SJCRH30 (cell line): Measurements from ENCODE around the gene SLFN13. TPM values are rescaled to one million over a fixed set of nuclear protein-coding genes. Genes with fewer than 3 reads are reported as not detected.
"Not testable (repeated sequence)": the region's sequence is repeated elsewhere in the genome, so short reads cannot be mapped to it uniquely, and the experiment has no call there.

Experiments used
- DNase-seq, 2 experiments: peaks; one replicate each; pipeline ENCODE4 v3.0.0-alpha.2; 2015 to 2020
- H3K27ac ChIP-seq: fragments of 250-450 bp; sonication (Bioruptor Pico); 2 replicates; pipeline ENCODE4 v1.5.1; 2020; ENCODE audit warnings: mild to moderate bottlenecking, moderate library complexity
- H3K27me3 ChIP-seq: fragments of 250-450 bp; sonication (Bioruptor Pico); 2 replicates; pipeline ENCODE4 v1.5.1; 2020; ENCODE audit warnings: mild to moderate bottlenecking, moderate library complexity
- H3K36me3 ChIP-seq: fragments of 250-450 bp; sonication (Bioruptor Pico); 2 replicates; pipeline ENCODE4 v1.5.1; 2020; ENCODE audit warnings: mild to moderate bottlenecking, moderate library complexity
- H3K4me1 ChIP-seq: fragments of 250-450 bp; sonication (Bioruptor Pico); 2 replicates; pipeline ENCODE4 v1.5.1; 2020; ENCODE audit warnings: mild to moderate bottlenecking, moderate library complexity
- H3K4me3 ChIP-seq: fragments of 250-450 bp; sonication (Bioruptor Pico); 2 replicates; pipeline ENCODE4 v1.5.1; 2020; ENCODE audit warnings: mild to moderate bottlenecking, moderate library complexity
- H3K9me3 ChIP-seq: fragments of 250-450 bp; sonication (Bioruptor Pico); replicated peaks from 2 replicates; pipeline ENCODE4 v1.5.1; 2020; ENCODE audit warnings: mild to moderate bottlenecking, moderate library complexity
- total RNA-seq: library from RNA; depleted of rRNA; stranded (reverse); fragments of >200 nt; shearing (Covaris generic); gene quantifications from 2 replicates; pipeline ENCODE4 v1.2.3, GENCODE V29; 2014

SLFN13 gene
- total RNA-seq, 1 experiment from 2014 or later = 0.69 TPM

DNA sequence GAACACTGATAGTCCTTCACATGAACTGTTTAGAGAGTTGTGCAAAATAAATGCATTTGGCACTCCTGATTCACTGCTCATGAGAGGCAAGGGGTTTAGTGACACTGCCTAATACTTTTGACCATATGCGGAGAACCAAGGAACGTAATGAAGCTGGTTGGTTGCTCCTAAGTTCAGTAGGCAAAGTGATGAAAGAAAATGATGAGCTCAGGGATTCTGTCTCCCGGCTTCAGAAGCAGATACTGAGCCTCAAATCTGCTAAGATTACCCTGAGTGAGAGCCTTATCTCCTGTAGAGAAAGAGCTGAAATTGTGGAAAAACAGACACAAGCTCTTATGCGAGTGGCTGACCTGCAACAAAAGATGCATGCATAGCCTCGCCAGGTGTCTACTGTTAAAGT lies 5.5 kb upstream of the SLFN13 start:
- H3K27ac ChIP-seq, H3K36me3 ChIP-seq, H3K4me1 ChIP-seq, H3K27me3 ChIP-seq, DNase-seq, H3K4me3 ChIP-seq, H3K9me3 ChIP-seq: not testable (repeated sequence)

DNA sequence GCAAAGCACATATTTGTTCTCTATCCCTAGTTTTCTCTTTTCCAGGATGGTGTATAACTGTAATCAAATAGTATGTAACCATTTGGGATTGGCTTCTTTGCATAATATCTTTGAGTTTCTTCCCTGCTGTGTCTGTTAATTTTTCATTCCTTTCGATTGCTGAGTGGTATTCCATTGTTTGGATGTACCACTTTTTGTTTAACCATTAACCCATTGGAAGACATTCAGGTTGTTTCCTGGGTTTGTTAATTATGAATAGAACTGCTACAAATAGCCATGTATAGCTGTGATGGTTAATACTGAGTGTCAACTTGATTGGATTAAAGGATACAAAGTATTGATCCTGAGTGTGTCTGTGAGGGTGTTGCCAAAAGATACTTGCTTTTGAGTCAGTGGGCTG lies 4.6 kb upstream of the SLFN13 start:
- no peaks in the 10 kb centered on the region for H3K27me3 ChIP-seq
- H3K4me1 ChIP-seq = no peaks in the 10 kb centered on the region
- no peak for DNase-seq
- no peaks in the 10 kb centered on the region; the same call in 1 of the 2 replicates for H3K9me3 ChIP-seq
- no peak overlapping the region for H3K27ac ChIP-seq
- H3K4me3 ChIP-seq = no peak overlapping the region
- H3K36me3 ChIP-seq = no peaks in the 10 kb centered on the region

DNA sequence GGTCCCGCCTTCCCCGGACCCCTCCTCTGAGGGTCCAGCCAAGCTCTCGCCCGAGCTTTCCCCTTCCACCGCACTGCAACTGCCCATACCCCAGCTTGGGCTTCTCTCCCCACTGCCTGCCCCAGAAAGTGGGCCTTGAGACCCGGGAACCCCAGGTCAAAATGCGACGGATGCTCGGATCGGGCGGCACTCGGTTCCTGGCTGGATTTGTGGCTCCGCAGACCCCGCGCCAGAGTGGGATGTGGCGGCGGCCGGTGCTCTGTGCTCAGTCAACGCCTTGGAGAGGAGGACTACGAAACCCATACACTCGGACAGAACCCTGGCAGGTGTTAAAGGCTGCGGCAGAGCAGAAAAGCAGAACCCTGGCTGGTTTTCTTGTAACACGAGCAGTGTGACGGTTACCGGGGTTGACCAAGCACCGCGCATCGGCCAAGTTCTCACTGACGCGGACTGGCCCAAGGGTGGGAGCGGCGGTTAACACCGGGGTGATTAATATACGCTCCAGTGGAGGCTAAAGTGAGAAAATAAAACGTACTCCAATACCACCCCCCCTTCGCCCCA lies 885 bp upstream of the SLFN13 start:
- Histone ChIP-seq H3K36me3 (no peaks in the 10 kb centered on the region), H3K27ac (no peak overlapping the region), H3K9me3 (no peaks in the 10 kb centered on the region), H3K4me1 (peaks cover 9% of the 10 kb centered on the region), H3K27me3 (no peaks in the 10 kb centered on the region), H3K4me3 (no peak overlapping the region)
- no peak for DNase-seq

DNA sequence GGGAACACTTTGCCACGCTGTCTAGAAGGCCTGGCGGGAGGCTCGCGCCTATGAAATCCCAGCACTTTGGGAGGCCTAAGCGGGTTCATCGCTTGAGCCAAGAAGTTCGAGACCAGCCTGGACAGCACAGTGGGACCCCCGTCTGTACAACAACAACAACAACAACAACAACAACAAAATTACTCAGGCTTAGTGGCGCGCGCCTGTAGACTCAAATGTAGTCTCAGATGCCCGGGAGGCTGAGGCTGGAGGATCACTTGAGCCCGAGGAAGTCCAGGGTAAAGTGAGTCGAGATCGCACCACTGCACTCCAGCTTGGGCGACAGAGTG lies 297 bp upstream of the SLFN13 start:
- Histone ChIP-seq H3K36me3 (no peaks in the 10 kb centered on the region), H3K4me3 (no peak overlapping the region), H3K27ac (no peak overlapping the region), H3K4me1 (peaks cover 9% of the 10 kb centered on the region), H3K27me3 (no peaks in the 10 kb centered on the region), H3K9me3 (no peaks in the 10 kb centered on the region)
- no peak for DNase-seq

DNA sequence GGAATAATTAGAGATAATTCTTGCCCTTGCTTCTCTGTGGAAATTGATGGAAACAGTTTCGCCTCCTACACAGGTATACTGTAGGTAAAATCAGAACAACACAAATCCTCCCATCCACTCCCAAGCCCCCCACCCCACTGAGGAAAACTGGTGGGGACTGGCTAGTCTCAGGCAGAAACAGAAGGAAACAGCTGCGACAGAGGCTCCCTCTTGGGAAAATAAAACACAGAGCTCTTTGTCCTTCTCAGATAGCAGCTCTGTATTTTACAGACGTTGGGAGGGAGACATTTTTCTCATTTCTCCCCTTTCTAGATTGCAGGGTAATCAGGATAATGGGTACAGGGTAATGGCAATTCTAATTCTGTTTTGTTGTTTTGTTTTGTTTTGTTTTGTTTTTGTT lies 1.1 kb downstream of the SLFN13 start:
- Histone ChIP-seq H3K4me3 (no peak overlapping the region), H3K9me3 (no peaks in the 10 kb centered on the region; the same call in 1 of the 2 replicates), H3K4me1 (peaks cover 9% of the 10 kb centered on the region), H3K36me3 (no peaks in the 10 kb centered on the region), H3K27ac (peak overlapping the region; percentile 4; the same call in 1 of the 2 replicates), H3K27me3 (peaks cover 3% of the 10 kb centered on the region; the same call in 1 of the 2 replicates)
- DNase-seq = peak; percentile 41 to 74

DNA sequence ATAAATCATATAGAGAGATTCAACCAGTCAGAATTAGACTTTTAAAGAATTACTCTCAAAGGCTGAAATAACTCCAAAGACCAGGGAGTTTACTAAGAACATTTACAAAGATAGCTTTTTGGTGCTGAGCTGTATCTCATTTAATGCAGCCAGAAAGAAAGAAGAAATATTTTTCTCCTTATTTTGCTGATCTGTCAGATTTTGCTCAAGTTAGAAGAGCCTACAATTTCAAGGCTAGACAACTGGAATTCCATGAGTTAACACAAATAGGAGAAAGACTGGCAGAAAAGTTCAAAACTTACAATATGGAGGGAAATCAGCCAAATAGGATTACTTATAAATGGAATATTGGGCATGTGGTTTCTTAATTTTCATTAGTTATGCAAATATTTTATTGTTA lies 10.1 kb downstream of the SLFN13 start:
- DNase-seq = no peak
- Histone ChIP-seq H3K4me1 (peaks cover 10% of the 10 kb centered on the region), H3K36me3 (no peaks in the 10 kb centered on the region), H3K27me3 (peaks cover 9% of the 10 kb centered on the region; the same call in 1 of the 2 replicates), H3K4me3 (no peak overlapping the region), H3K9me3 (no peaks in the 10 kb centered on the region; the same call in 1 of the 2 replicates), H3K27ac (no peak overlapping the region)

DNA sequence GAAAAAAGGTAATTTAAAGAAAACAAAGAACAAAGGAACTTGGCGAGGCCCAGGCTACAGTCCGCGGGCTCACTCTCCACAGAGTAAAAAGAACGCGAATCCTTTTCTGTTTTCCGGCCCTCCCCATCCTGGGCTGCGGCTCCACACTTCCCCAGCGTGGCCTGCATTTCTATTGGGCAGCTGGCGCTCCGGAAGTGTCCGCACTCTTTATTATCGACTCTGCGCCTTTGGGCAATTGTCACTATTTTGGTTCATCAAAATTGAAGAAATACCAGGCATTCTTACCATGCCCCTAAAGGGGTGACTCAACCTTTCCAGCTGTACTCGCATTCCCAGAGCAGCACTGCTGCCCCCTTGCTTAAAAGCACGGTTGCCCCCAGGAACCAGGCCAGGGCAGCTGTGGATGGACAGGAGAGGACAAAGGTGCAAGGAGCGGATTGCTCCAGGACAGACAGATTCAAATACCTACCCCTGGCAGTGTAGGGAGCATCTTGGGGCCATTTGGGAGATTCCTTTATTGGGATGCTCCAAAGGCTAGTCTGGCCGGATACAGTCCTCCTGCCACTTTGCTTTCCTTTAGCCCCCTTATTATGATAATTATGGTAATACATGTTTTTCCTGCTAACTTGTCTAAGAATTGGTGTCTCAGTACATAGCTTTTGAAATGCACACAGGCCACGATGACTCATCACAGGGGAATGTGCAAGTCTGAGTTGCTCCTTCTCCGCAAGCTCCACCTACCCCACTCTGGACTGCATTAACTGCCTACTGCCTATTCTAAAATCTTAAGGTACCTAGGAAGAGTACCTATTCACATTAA lies 15.3 kb downstream of the SLFN13 start:
- Histone ChIP-seq H3K27me3 (no peaks in the 10 kb centered on the region), H3K9me3 (no peaks in the 10 kb centered on the region), H3K27ac (peak overlapping the region; percentile 87), H3K4me1 (peaks cover 10% of the 10 kb centered on the region), H3K4me3 (peak overlapping the region; percentile 67), H3K36me3 (no peaks in the 10 kb centered on the region)
- peak; percentile 92 to 94 for DNase-seq

DNA sequence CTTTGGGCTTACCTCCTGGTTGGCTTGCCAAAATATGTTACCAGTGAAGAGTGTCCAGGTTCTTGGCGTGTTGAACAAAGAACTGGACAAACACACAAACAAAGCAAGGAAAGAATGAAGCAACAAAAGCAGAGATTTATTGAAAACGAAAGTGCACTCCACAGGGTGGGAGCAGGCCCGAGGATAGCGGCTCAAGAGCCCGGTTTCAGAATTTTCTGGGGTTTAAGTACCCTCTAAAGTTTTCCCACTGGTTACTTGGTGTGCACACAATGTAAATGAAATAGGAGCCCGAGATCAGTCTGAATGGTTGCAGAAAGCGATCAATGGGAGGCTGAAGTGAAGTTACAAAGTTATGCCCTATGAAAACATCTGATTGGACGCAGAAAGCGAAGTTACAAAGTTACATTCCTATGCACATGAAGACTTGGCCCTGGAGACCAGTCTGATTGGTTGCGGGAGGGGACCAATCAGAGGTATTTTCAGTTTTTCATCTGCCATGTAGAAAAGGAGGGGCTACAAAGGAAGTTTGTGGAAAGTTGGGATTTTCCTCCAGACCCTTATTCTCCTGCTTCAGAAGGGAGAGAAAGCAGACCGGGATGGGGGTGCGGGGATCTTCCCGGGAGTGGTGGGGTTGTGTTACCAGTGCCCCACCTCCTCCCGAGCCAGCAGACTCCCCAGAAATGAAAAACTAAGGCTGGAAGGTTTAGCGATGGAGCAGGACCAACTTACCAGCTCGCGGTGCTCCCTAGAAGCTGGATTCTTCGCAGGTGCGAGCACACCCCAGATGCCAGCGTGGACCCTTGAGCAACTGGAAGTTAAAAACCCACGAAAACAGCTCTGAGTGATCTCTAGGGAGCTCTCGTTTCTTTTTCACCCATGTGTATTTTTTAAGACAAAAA lies 16.1 kb downstream of the SLFN13 start, which contains the start of gene SLFN12:
TSS of gene SLFN12 (minus strand) at position 325 of the 899 bp plus-strand sequence. CDS start 9,472 bp downstream, outside the sequence.
- no peaks in the 10 kb centered on the region for H3K27me3 ChIP-seq
- H3K9me3 ChIP-seq = no peaks in the 10 kb centered on the region
- DNase-seq = peak; percentile 85 to 94
- peak within 1 kb of the TSS; percentile 87 for H3K27ac ChIP-seq
- H3K36me3 ChIP-seq = 0 out of 2 replicates have a peak, but pooled peaks cover 5% of the 10 kb centered on the region
- H3K4me3 ChIP-seq = peak within 1 kb of the TSS; percentile 67
- peaks cover 10% of the 10 kb centered on the region for H3K4me1 ChIP-seq

DNA sequence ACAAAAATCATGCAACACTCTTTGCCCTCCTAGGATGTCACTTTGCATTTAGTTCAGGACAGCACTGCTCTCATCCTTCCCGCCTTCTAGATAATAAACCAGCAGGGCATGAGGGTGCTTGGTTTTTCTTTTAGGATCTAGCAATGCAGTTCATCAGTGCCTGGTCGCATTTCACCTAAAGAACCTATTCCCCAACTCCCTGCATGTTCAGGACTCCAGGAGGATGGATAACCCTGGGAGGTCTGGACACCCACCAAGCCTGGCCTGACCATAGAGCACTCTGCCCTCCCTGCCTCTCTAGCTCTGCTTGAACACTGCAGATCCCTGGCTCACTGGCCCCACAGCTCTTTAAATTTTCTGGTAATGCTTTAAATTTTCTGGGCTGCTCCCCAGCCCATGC lies 18.9 kb downstream of the SLFN13 start:
- Histone ChIP-seq H3K4me3 (no peak overlapping the region), H3K27me3 (no peaks in the 10 kb centered on the region), H3K9me3 (no peaks in the 10 kb centered on the region), H3K27ac (no peak overlapping the region), H3K36me3 (0 out of 2 replicates have a peak, but pooled peaks cover 13% of the 10 kb centered on the region), H3K4me1 (peaks cover 7% of the 10 kb centered on the region)
- DNase-seq = no peak

DNA sequence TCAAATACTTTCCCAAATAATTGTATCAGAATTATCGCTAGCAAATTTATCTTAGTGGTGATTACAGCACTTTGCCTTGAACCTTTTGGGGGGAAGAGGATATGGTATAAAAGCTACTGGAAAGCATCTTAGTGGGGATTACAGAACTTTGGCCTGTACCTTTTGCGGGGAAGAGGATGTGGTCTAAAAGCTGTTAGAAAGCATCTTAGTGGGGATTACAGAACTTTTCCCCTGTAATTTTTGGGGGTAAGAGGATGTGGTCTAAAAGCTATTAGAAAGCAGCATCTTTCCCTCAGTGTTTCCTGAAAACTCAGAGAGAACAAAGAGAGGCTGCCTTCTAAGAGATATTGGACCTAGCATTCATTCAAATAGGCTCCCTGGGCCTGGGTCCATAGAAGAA lies 20.3 kb downstream of the SLFN13 start:
- DNase-seq = no peak
- no peaks in the 10 kb centered on the region for H3K27me3 ChIP-seq
- H3K27ac ChIP-seq = no peak overlapping the region

DNA sequence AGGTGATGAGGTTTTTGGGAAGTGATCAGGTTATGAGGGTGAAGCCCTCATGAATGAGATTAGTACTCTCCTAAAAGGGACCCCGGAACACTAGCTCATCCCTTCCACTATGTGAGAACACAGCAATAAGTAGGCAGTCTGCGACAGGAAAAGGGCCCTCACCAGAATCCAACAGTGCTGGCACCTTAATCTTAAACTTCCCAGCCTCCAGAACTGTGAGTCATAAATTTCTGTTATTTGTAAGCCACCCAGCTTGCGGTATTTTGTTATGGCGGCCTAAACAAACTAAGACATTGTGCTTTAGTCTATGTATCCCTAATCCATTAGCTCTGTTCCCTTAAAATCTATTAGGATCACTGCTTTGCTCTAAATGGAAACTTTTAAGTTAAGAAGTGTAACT lies 24.8 kb downstream of the SLFN13 start:
- peaks cover 34% of the 10 kb centered on the region for H3K36me3 ChIP-seq
- no peaks in the 10 kb centered on the region for H3K27me3 ChIP-seq
- no peak overlapping the region for H3K4me3 ChIP-seq
- no peaks in the 10 kb centered on the region for H3K4me1 ChIP-seq
- no peak for DNase-seq
- H3K9me3 ChIP-seq = no peaks in the 10 kb centered on the region
- no peak overlapping the region for H3K27ac ChIP-seq

More for the DNA sequence above, 20.3 kb downstream of the SLFN13 start:
- H3K4me1 ChIP-seq = no peaks in the 10 kb centered on the region
- no peak overlapping the region for H3K4me3 ChIP-seq
- no peaks in the 10 kb centered on the region for H3K9me3 ChIP-seq
- H3K36me3 ChIP-seq = 0 out of 2 replicates have a peak, but pooled peaks cover 13% of the 10 kb centered on the region

DNA sequence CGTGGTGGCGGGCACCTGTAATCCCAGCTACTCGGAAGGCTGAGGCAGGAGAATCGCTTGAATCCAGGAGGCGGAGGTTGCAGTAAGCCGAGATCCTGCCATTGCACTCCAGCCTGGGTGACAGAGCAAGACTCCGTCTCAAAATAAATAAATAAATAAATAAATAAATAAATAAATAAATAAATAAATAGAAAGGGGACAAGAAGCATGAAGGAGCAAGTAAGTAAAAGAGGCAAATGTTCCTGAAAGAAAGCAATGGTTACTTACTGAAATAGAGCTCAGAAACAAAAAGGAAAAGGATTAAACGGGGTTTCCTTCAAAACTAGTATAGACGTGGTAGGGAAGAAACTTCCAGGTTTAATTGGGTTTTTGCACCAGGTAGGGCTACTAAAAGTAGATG lies 27.5 kb downstream of the SLFN13 start:
- not testable (repeated sequence) for DNase-seq, H3K4me3 ChIP-seq, H3K9me3 ChIP-seq, H3K27ac ChIP-seq, H3K27me3 ChIP-seq, H3K4me1 ChIP-seq
- peaks cover 32% of the 10 kb centered on the region for H3K36me3 ChIP-seq

DNA sequence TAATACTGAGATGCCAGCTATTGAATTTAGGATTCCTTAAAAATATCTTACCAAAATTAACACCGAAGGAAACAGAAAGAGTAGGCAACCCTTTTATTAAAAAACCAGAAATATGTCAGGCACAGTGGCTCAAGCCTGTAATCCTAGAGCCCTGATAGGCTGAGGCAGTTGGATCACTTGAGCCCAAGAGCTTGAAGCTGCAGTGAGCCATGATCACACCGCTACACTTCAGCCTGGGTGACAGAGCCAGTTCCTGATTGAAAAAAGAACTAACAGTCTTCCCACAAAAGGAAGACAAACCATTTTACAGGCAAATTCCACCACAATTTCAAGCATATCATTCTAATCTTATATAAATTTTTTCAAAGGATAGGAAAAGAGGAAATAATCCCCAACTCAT lies 31.9 kb downstream of the SLFN13 start:
- Histone ChIP-seq H3K27me3 (no peaks in the 10 kb centered on the region), H3K4me1 (no peaks in the 10 kb centered on the region), H3K4me3 (no peak overlapping the region), H3K27ac (no peak overlapping the region), H3K9me3 (no peaks in the 10 kb centered on the region), H3K36me3 (peaks cover 42% of the 10 kb centered on the region)
- DNase-seq = no peak

DNA sequence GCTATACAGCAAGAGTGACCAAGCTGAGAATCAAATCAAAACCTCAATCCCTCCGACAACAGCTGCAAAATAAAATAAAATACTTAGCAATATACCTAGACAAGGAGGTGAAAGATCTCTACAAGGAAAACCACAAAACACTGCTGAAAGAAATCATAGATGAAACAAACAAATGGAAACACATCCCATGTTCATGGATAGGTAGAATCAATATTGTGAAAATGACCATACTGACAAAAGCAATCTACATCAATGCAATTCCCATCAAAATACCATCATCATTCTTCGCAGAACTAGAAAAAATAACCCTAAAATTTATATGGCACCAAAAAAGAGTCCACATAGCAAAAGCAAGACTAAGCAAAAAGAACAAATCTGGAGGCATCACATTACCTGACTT lies 33.9 kb downstream of the SLFN13 start:
- not testable (repeated sequence) for H3K4me3 ChIP-seq, H3K4me1 ChIP-seq, DNase-seq, H3K27me3 ChIP-seq, H3K9me3 ChIP-seq, H3K27ac ChIP-seq
- H3K36me3 ChIP-seq = peaks cover 46% of the 10 kb centered on the region

DNA sequence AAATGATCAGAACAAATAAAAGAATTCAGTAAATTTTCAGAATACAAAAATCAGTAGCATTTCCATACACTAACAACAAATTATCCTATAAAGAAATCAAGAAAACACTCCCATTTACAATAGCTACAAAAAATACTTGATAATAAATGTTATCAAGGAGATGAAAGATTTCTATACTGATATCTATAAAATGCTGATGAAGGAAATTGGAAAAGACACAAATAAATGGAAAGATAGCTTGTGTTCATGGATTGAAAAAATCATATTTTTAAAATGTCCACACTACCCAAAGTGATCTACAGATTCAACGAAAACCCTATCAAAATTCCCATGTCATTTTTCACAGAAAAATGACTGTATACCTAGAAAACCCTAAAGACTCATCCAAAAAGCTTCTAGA lies 34.3 kb downstream of the SLFN13 start:
- no peak for DNase-seq
- no peaks in the 10 kb centered on the region for H3K9me3 ChIP-seq
- no peaks in the 10 kb centered on the region for H3K4me1 ChIP-seq
- no peak overlapping the region for H3K27ac ChIP-seq
- H3K27me3 ChIP-seq = no peaks in the 10 kb centered on the region
- H3K36me3 ChIP-seq = peaks cover 51% of the 10 kb centered on the region
- no peak overlapping the region for H3K4me3 ChIP-seq
